Breast epithelium (tissue), 4 donors: Measurements from ENCODE around the gene PPM1A. TPM values are rescaled to one million over a fixed set of nuclear protein-coding genes. Genes with fewer than 3 reads are reported as not detected.

Experiments
- DNase-seq, 2 donors: peaks; one replicate each; pipeline ENCODE4 v3.0.0-alpha.2; 2019; ENCODE audit warnings: low spot score in 2 of 2
- H3K27ac ChIP-seq, 2 donors: fragments of 200-600 bp; sonication (generic) in 1 of 2; one replicate each; pipeline ENCODE4 v1.5.1; 2016 to 2019; ENCODE audit warnings: mild to moderate bottlenecking in 1 of 2
- H3K27me3 ChIP-seq, 2 donors: fragments of 200-600 bp; sonication (generic) in 1 of 2; one replicate each; pipeline versions ENCODE4 v1.5.1 to v1.6.0; 2017 to 2019; ENCODE audit warnings: control low read depth in 1 of 2, mild to moderate bottlenecking in 1 of 2
- H3K36me3 ChIP-seq: fragments of 200-600 bp; one replicate; pipeline ENCODE4 v1.5.1; 2019
- H3K4me1 ChIP-seq, 2 donors: fragments of 200-600 bp; sonication (generic); one replicate each; pipeline ENCODE4 v1.5.1; 2016 to 2019; ENCODE audit warnings: control low read depth in 1 of 2
- H3K4me3 ChIP-seq, 3 donors: fragments of 200-600 bp; sonication (generic); 1 replicate in 2 of 3; 2 replicates in 1 of 3; pipeline ENCODE4 v1.5.1; 2016 to 2019; ENCODE audit warnings: mild to moderate bottlenecking in 3 of 3, moderate library complexity in 2 of 3
- H3K9me3 ChIP-seq, 2 donors: fragments of 200-600 bp; sonication (generic) in 1 of 2; one replicate each; pipeline ENCODE4 v1.5.1; 2016 to 2019; ENCODE audit warnings: control low read depth in 1 of 2
- CTCF ChIP-seq, 3 donors: fragments of 450-650 bp; IDR thresholded peaks; one replicate each; pipeline ENCODE4 v1.5.1; 2016 to 2017; ENCODE audit warnings: antibody characterized with exemption in 3 of 3, mild to moderate bottlenecking in 3 of 3, moderate library complexity in 3 of 3
- POLR2A ChIP-seq: fragments of 450-650 bp; IDR thresholded peaks from one replicate; pipeline ENCODE4 v1.6.1; 2016; ENCODE audit warnings: antibody characterized with exemption, mild to moderate bottlenecking, moderate library complexity
- POLR2AphosphoS5 ChIP-seq, 3 donors: sonication (generic); formaldehyde crosslinking; IDR thresholded peaks; one replicate each; pipeline ENCODE4 v1.6.1; 2017; ENCODE audit warnings: antibody characterized with exemption in 3 of 3
- intact Hi-C: fragments of 100-400 bp; cut with DNase I; formaldehyde crosslinking; loops from one replicate; pipeline ENCODE4 v1.15.1; 2023; ENCODE audit warnings: low total_unique reads
- total RNA-seq, 3 donors: library from RNA; depleted of rRNA; stranded (reverse); fragments of >200 nt; gene quantifications; one replicate each; pipeline ENCODE4 v1.1.0, GENCODE V29; 2016

PPM1A gene
- total RNA-seq, 3 donors from 2014 or later: 39.3 to 53.8 (median 49.9) TPM

GRCh38 chr14:60235440-60235839 is 13.6 kb upstream of the PPM1A start:
- no peak for TF ChIP-seq CTCF (IDR thresholded peaks at IDR 0.05)
- no peak for TF ChIP-seq POLR2A
- TF ChIP-seq POLR2AphosphoS5 (IDR thresholded peaks at IDR 0.05): no peak
- H3K9me3 ChIP-seq: peaks cover 0 to 6% of the 10 kb centered on the region in 2 donors
- H3K27me3 ChIP-seq: no peaks in the 10 kb centered on the region
- H3K4me1 ChIP-seq: no peaks in the 10 kb centered on the region
- intact Hi-C loops: no loop called here
- no peak overlapping the region for H3K27ac ChIP-seq
- no peak for DNase-seq
- no peak overlapping the region for H3K4me3 ChIP-seq
- H3K36me3 ChIP-seq: no peaks in the 10 kb centered on the region

GRCh38 chr14:60238955-60239354 is 10.1 kb upstream of the PPM1A start:
- intact Hi-C loops: no loop called here
- Histone ChIP-seq H3K4me1 (no peaks in the 10 kb centered on the region), H3K4me3 (no peak overlapping the region), H3K27me3 (no peaks in the 10 kb centered on the region), H3K27ac (no peak overlapping the region), H3K9me3 (no peaks in the 10 kb centered on the region), H3K36me3 (no peaks in the 10 kb centered on the region)
- TF ChIP-seq CTCF (IDR thresholded peaks at IDR 0.05) (no peak), POLR2A (no peak), POLR2AphosphoS5 (IDR thresholded peaks at IDR 0.05) (no peak)
- DNase-seq: no peak

GRCh38 chr14:60240139-60240856 is 8.7 kb upstream of the PPM1A start:
- intact Hi-C loops: no loop called here
- H3K27ac ChIP-seq: peak overlapping the region in 1 of 2 donors; percentile 14
- H3K9me3 ChIP-seq: no peaks in the 10 kb centered on the region
- DNase-seq: no peak
- no peak overlapping the region for H3K4me3 ChIP-seq
- TF ChIP-seq POLR2AphosphoS5 (IDR thresholded peaks at IDR 0.05): no peak
- no peak for TF ChIP-seq POLR2A
- no peak for TF ChIP-seq CTCF (IDR thresholded peaks at IDR 0.05)
- no peaks in the 10 kb centered on the region for H3K4me1 ChIP-seq
- no peaks in the 10 kb centered on the region for H3K27me3 ChIP-seq
- no peaks in the 10 kb centered on the region for H3K36me3 ChIP-seq

- no peaks in the 10 kb centered on the region for H3K4me1 ChIP-seq
- H3K4me3 ChIP-seq: no peak overlapping the region
- H3K27ac ChIP-seq: peak overlapping the region in 1 of 2 donors; percentile 14
- H3K9me3 ChIP-seq: no peaks in the 10 kb centered on the region
- no peaks in the 10 kb centered on the region for H3K27me3 ChIP-seq
- H3K36me3 ChIP-seq: no peaks in the 10 kb centered on the region
- TF ChIP-seq CTCF (IDR thresholded peaks at IDR 0.05): no peak
- no peak for TF ChIP-seq POLR2A
- intact Hi-C loops: no loop called here
- no peak for DNase-seq
Measured at GRCh38 chr14:60241091-60241490, 7.9 kb upstream of the PPM1A start.

GRCh38 chr14:60242429-60242828 is 6.6 kb upstream of the PPM1A start:
- TF ChIP-seq POLR2AphosphoS5 (IDR thresholded peaks at IDR 0.05) (no peak), CTCF (IDR thresholded peaks at IDR 0.05) (no peak), POLR2A (no peak)
- no peaks in the 10 kb centered on the region for H3K4me1 ChIP-seq
- no peak overlapping the region for H3K27ac ChIP-seq
- intact Hi-C loops: no loop called here
- H3K4me3 ChIP-seq: no peak overlapping the region
- DNase-seq: no peak
- H3K36me3 ChIP-seq: no peaks in the 10 kb centered on the region
- H3K9me3 ChIP-seq: no peaks in the 10 kb centered on the region
- no peaks in the 10 kb centered on the region for H3K27me3 ChIP-seq
